Activated T-cell treated with anti-CD3 and anti-CD28 coated beads, Interleukin-2, amount 50 U/mL, for 4 hours (primary cell): ENCODE measurements around the gene DIP2B. TPM values are rescaled to one million over a fixed set of nuclear protein-coding genes. Genes with fewer than 3 reads are reported as not detected.

Experiments
- ATAC-seq, 2 donors: fragments of 200-7000 bp; cut with Tn5 transposase; one replicate each; pipeline ENCODE4 v1.10.0; 2021
- DNase-seq: peaks from one replicate; pipeline ENCODE4 v3.0.0-alpha.2; 2020
- H3K27me3 Mint-ChIP-seq: one replicate; pipeline ENCODE4 v1.8.0; 2021; ENCODE audit warnings: low read depth, mixed read lengths
- H3K36me3 Mint-ChIP-seq: one replicate; pipeline ENCODE4 v1.8.0; 2022; ENCODE audit warnings: mixed read lengths; ENCODE audit not compliant: insufficient read depth
- H3K4me1 Mint-ChIP-seq: one replicate; pipeline ENCODE4 v1.8.0; 2021; ENCODE audit warnings: low read depth, mixed read lengths
- H3K4me3 Mint-ChIP-seq: one replicate; pipeline ENCODE4 v1.8.0; 2021; ENCODE audit warnings: mild to moderate bottlenecking, moderate library complexity, mixed read lengths
- H3K9me3 Mint-ChIP-seq: one replicate; pipeline ENCODE4 v1.8.0; 2021; ENCODE audit warnings: mixed read lengths
- total RNA-seq, 3 donors: library from RNA; stranded (reverse); gene quantifications; one replicate each; pipeline ENCODE4 v1.2.1, GENCODE V29; 2021

The DIP2B gene
- total RNA-seq, 3 donors from 2014 or later: 29.9 to 49.0 (median 40.2) TPM

GRCh38 chr12:50568338-50569091, 63.7 kb downstream of the DIP2B start:
- peaks cover 2% of the 10 kb centered on the region for H3K36me3 Mint-ChIP-seq
- H3K4me1 Mint-ChIP-seq: peaks cover 59% of the 10 kb centered on the region
- H3K9me3 Mint-ChIP-seq: no peaks in the 10 kb centered on the region
- no peaks in the 10 kb centered on the region for H3K27me3 Mint-ChIP-seq
- DNase-seq (no peak), ATAC-seq (no peak)
- no peak overlapping the region for H3K4me3 Mint-ChIP-seq

- H3K36me3 Mint-ChIP-seq: peaks cover 2% of the 10 kb centered on the region
- peaks cover 53% of the 10 kb centered on the region for H3K4me1 Mint-ChIP-seq
- DNase-seq (no peak), ATAC-seq (no peak)
- no peaks in the 10 kb centered on the region for H3K9me3 Mint-ChIP-seq
- H3K27me3 Mint-ChIP-seq: no peaks in the 10 kb centered on the region
- H3K4me3 Mint-ChIP-seq: no peak overlapping the region
These were observed 64.5 kb downstream of the DIP2B start for GRCh38 chr12:50569321-50569720.

- H3K36me3 Mint-ChIP-seq: peaks cover 2% of the 10 kb centered on the region
- no peak overlapping the region for H3K4me3 Mint-ChIP-seq
- ATAC-seq (no peak), DNase-seq (no peak)
- H3K9me3 Mint-ChIP-seq: no peaks in the 10 kb centered on the region
- H3K4me1 Mint-ChIP-seq: peaks cover 51% of the 10 kb centered on the region
- H3K27me3 Mint-ChIP-seq: no peaks in the 10 kb centered on the region
These were observed 65.1 kb downstream of the DIP2B start for GRCh38 chr12:50569876-50570275.

- DNase-seq (no peak), ATAC-seq (no peak)
- Mint-ChIP-seq H3K9me3 (no peaks in the 10 kb centered on the region), H3K4me1 (peaks cover 46% of the 10 kb centered on the region), H3K27me3 (no peaks in the 10 kb centered on the region), H3K4me3 (no peak overlapping the region), H3K36me3 (peaks cover 2% of the 10 kb centered on the region)
These were observed 67.0 kb downstream of the DIP2B start for GRCh38 chr12:50571786-50572185.

GRCh38 chr12:50572287-50572686, 67.5 kb downstream of the DIP2B start:
- Mint-ChIP-seq H3K9me3 (no peaks in the 10 kb centered on the region), H3K4me1 (peaks cover 41% of the 10 kb centered on the region), H3K27me3 (no peaks in the 10 kb centered on the region), H3K36me3 (peaks cover 2% of the 10 kb centered on the region), H3K4me3 (no peak overlapping the region)
- ATAC-seq (no peak), DNase-seq (no peak)

GRCh38 chr12:50572760-50573159, 68.0 kb downstream of the DIP2B start:
- Mint-ChIP-seq H3K9me3 (no peaks in the 10 kb centered on the region), H3K4me3 (no peak overlapping the region), H3K27me3 (no peaks in the 10 kb centered on the region), H3K4me1 (peaks cover 39% of the 10 kb centered on the region), H3K36me3 (peaks cover 4% of the 10 kb centered on the region)
- ATAC-seq: no peak
- DNase-seq: no peak

GRCh38 chr12:50573271-50573670, 68.5 kb downstream of the DIP2B start:
- Mint-ChIP-seq H3K27me3 (no peaks in the 10 kb centered on the region), H3K9me3 (no peaks in the 10 kb centered on the region), H3K36me3 (peaks cover 4% of the 10 kb centered on the region), H3K4me1 (peaks cover 34% of the 10 kb centered on the region), H3K4me3 (no peak overlapping the region)
- DNase-seq: no peak
- no peak for ATAC-seq

GRCh38 chr12:50574601-50575348, 70.0 kb downstream of the DIP2B start:
- Mint-ChIP-seq H3K27me3 (no peaks in the 10 kb centered on the region), H3K36me3 (peaks cover 5% of the 10 kb centered on the region), H3K4me1 (peaks cover 27% of the 10 kb centered on the region), H3K4me3 (no peak overlapping the region), H3K9me3 (no peaks in the 10 kb centered on the region)
- no peak for DNase-seq
- ATAC-seq: no peak

- ATAC-seq (peak; percentile 59 to 74), DNase-seq (no peak)
- H3K4me3 Mint-ChIP-seq: no peak overlapping the region
- peaks cover 3% of the 10 kb centered on the region for H3K36me3 Mint-ChIP-seq
- peaks cover 28% of the 10 kb centered on the region for H3K4me1 Mint-ChIP-seq
- no peaks in the 10 kb centered on the region for H3K9me3 Mint-ChIP-seq
- no peaks in the 10 kb centered on the region for H3K27me3 Mint-ChIP-seq
These were observed 75.0 kb downstream of the DIP2B start for GRCh38 chr12:50579757-50580267.

GRCh38 chr12:50580436-50580835, 75.7 kb downstream of the DIP2B start:
- Mint-ChIP-seq H3K36me3 (peaks cover 3% of the 10 kb centered on the region), H3K4me3 (no peak overlapping the region), H3K27me3 (no peaks in the 10 kb centered on the region), H3K9me3 (no peaks in the 10 kb centered on the region), H3K4me1 (peaks cover 22% of the 10 kb centered on the region)
- no peak for ATAC-seq
- no peak for DNase-seq

- no peak overlapping the region for H3K4me3 Mint-ChIP-seq
- ATAC-seq: no peak
- H3K4me1 Mint-ChIP-seq: peaks cover 22% of the 10 kb centered on the region
- no peak for DNase-seq
- peaks cover 3% of the 10 kb centered on the region for H3K36me3 Mint-ChIP-seq
- H3K9me3 Mint-ChIP-seq: no peaks in the 10 kb centered on the region
- H3K27me3 Mint-ChIP-seq: no peaks in the 10 kb centered on the region
These were observed 76.7 kb downstream of the DIP2B start for GRCh38 chr12:50581226-50582184.

GRCh38 chr12:50584135-50584534, 79.3 kb downstream of the DIP2B start:
- peaks cover 39% of the 10 kb centered on the region for H3K4me1 Mint-ChIP-seq
- ATAC-seq (no peak), DNase-seq (no peak)
- H3K27me3 Mint-ChIP-seq: no peaks in the 10 kb centered on the region
- no peak overlapping the region for H3K4me3 Mint-ChIP-seq
- H3K36me3 Mint-ChIP-seq: peaks cover 2% of the 10 kb centered on the region
- no peaks in the 10 kb centered on the region for H3K9me3 Mint-ChIP-seq

GRCh38 chr12:50589650-50590435, 85.1 kb downstream of the DIP2B start:
- Mint-ChIP-seq H3K4me3 (peak overlapping the region; percentile 17), H3K4me1 (peaks cover 37% of the 10 kb centered on the region), H3K36me3 (no peaks in the 10 kb centered on the region), H3K9me3 (no peaks in the 10 kb centered on the region), H3K27me3 (no peaks in the 10 kb centered on the region)
- peak; percentile 92 to 95 for ATAC-seq
- DNase-seq: peak; percentile 5
